Hepatocyte (in vitro differentiated cells): Measurements from ENCODE around the gene SH3PXD2B. TPM values are rescaled to one million over a fixed set of nuclear protein-coding genes. Genes with fewer than 3 reads are reported as not detected.
"Not testable (repeated sequence)": the region's sequence is repeated elsewhere in the genome, so short reads cannot be mapped to it uniquely, and the experiment has no call there.

Experiments used
- DNase-seq: peaks from one replicate; pipeline ENCODE4 v3.0.0-alpha.2; 2016; ENCODE audit warnings: low spot score
- H2AFZ ChIP-seq: fragments of 200-600 bp; sonication (generic); 2 replicates; pipeline ENCODE4 v1.6.0; 2016; ENCODE audit warnings: antibody characterized with exemption, mild to moderate bottlenecking
- H3K27ac ChIP-seq: fragments of 200-600 bp; sonication (generic); 2 replicates; pipeline ENCODE4 v1.5.1; 2016; ENCODE audit warnings: mild to moderate bottlenecking
- H3K27me3 ChIP-seq: fragments of 200-600 bp; sonication (generic); 2 replicates; pipeline ENCODE4 v1.6.1; 2016
- H3K36me3 ChIP-seq: fragments of 200-600 bp; sonication (generic); replicated peaks from 2 replicates; pipeline ENCODE4 v1.5.1; 2016; ENCODE audit warnings: low read depth; ENCODE audit not compliant: insufficient read depth
- H3K4me1 ChIP-seq: fragments of 200-600 bp; sonication (generic); 2 replicates; pipeline ENCODE4 v1.5.1; 2016; ENCODE audit warnings: mild to moderate bottlenecking, moderate library complexity; ENCODE audit not compliant: insufficient read depth
- H3K4me2 ChIP-seq: fragments of 200-600 bp; sonication (generic); 2 replicates; pipeline ENCODE4 v1.6.0; 2016
- H3K4me3 ChIP-seq: fragments of 200-600 bp; sonication (generic); 2 replicates; pipeline ENCODE4 v1.5.1; 2016; ENCODE audit warnings: mild to moderate bottlenecking
- H3K79me2 ChIP-seq: fragments of 200-600 bp; sonication (generic); 2 replicates; pipeline ENCODE4 v1.6.0; 2017; ENCODE audit warnings: mild to moderate bottlenecking
- H3K9me2 ChIP-seq: fragments of 200-600 bp; sonication (generic); replicated peaks from 2 replicates; pipeline ENCODE4 v1.6.0; 2017; ENCODE audit warnings: mild to moderate bottlenecking; ENCODE audit not compliant: insufficient read depth
- H3K9me3 ChIP-seq: fragments of 200-600 bp; sonication (generic); 2 replicates; pipeline ENCODE4 v1.5.1; 2016; ENCODE audit warnings: low read depth, mild to moderate bottlenecking
- H4K20me1 ChIP-seq: fragments of 200-600 bp; sonication (generic); 2 replicates; pipeline ENCODE4 v1.6.0; 2016; ENCODE audit warnings: mild to moderate bottlenecking; ENCODE audit not compliant: insufficient read depth, poor library complexity, severe bottlenecking
- CTCF ChIP-seq: fragments of 200-600 bp; sonication (generic); IDR thresholded peaks from 2 replicates; pipeline ENCODE4 v1.5.1; 2016; ENCODE audit warnings: antibody characterized with exemption, mild to moderate bottlenecking; ENCODE audit not compliant: poor library complexity
- EZH2 ChIP-seq: fragments of 200-600 bp; sonication (generic); IDR thresholded peaks from 2 replicates; pipeline ENCODE4 v1.6.1; 2016; ENCODE audit warnings: antibody characterized with exemption, mild to moderate bottlenecking, borderline replicate concordance
- EZH2phosphoT487 ChIP-seq: fragments of 200-600 bp; sonication (generic); IDR thresholded peaks from one replicate; pipeline ENCODE4 v1.6.1; 2018; ENCODE audit warnings: antibody characterized with exemption, mild to moderate bottlenecking, low read depth, moderate library complexity; ENCODE audit not compliant: unreplicated experiment, severe bottlenecking
- WGBS: methylation state at CpG from one replicate; pipeline ENCODE4 v1.1.6; 2016; ENCODE audit warnings: low lambda C conversion rate; ENCODE audit errors: missing lambda C conversion rate; 5-methylcytosine and 5-hydroxymethylcytosine counted together
- polyA plus RNA-seq: library from polyadenylated mRNA; unstranded; fragments of >200 nt; fragmentation: Nextera tagmentation; extraction: Ambion mirVana; gene quantifications from 2 replicates; pipeline ENCODE4 v1.2.1, GENCODE V29; 2016
- total RNA-seq: library from RNA; depleted of rRNA; stranded (reverse); fragments of >200 nt; gene quantifications from 2 replicates; pipeline ENCODE4 v1.2.3, GENCODE V29; 2014

Gene SH3PXD2B
- total and polyA plus RNA-seq, 2 experiments from 2014 or later, result 27.8 to 28.5 TPM

GRCh38 chr5:172353846-172354245, 100.5 kb downstream of the SH3PXD2B start:
- TF ChIP-seq EZH2 (no peak), EZH2phosphoT487 (no peak), CTCF (no peak)
- peaks cover 3% of the 10 kb centered on the region for H3K4me1 ChIP-seq
- 98% methylated on average over 10 of the region's 10 CpGs for WGBS

DNA sequence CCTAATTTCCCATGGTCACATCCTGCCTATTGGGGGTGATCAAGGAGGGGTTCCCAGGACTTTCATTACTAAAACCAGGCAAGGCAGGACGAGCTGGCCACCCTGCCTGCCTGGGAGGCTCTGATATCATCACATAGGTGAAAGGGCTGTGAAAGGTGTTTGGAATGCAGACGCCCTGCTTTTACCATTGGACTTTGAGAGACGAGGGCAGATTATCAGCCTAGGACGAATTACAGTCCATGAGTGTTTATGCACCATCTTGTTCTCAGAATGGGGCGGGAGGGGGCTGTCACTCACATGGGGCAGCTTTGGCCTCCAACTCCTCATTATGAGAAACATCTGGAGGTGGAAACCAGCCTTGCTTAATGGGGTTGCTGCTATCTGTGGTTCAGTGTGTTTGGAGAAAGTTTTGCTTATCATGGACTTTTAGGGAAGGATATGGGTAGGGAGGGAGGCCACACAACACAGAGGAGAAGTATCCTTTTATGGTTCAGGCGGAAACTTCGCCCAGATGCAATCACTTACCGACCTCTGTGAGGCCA, 101.0 kb downstream of the SH3PXD2B start:
- 67% methylated on average over 8 of the region's 8 CpGs for WGBS
- TF ChIP-seq EZH2, result no peak
- no peak for TF ChIP-seq EZH2phosphoT487
- TF ChIP-seq CTCF, result no peak
- Histone ChIP-seq H3K27me3 (no peaks in the 10 kb centered on the region), H4K20me1 (no peaks in the 10 kb centered on the region), H3K9me2 (no peaks in the 10 kb centered on the region), H2AFZ (no peak overlapping the region), H3K4me1 (peaks cover 3% of the 10 kb centered on the region), H3K4me3 (no peak overlapping the region), H3K79me2 (no peaks in the 10 kb centered on the region), H3K9me3 (no peaks in the 10 kb centered on the region), H3K27ac (no peak overlapping the region), H3K36me3 (no peaks in the 10 kb centered on the region), H3K4me2 (no peak overlapping the region)
- no peak for DNase-seq

More at GRCh38 chr5:172353846-172354245, 100.5 kb downstream of the SH3PXD2B start:
- Histone ChIP-seq H3K4me2 (no peak overlapping the region), H3K4me3 (no peak overlapping the region), H3K9me3 (no peaks in the 10 kb centered on the region), H4K20me1 (no peaks in the 10 kb centered on the region), H3K27me3 (no peaks in the 10 kb centered on the region), H3K9me2 (no peaks in the 10 kb centered on the region), H3K27ac (no peak overlapping the region), H3K79me2 (no peaks in the 10 kb centered on the region), H2AFZ (no peak overlapping the region), H3K36me3 (no peaks in the 10 kb centered on the region)
- no peak for DNase-seq

DNA sequence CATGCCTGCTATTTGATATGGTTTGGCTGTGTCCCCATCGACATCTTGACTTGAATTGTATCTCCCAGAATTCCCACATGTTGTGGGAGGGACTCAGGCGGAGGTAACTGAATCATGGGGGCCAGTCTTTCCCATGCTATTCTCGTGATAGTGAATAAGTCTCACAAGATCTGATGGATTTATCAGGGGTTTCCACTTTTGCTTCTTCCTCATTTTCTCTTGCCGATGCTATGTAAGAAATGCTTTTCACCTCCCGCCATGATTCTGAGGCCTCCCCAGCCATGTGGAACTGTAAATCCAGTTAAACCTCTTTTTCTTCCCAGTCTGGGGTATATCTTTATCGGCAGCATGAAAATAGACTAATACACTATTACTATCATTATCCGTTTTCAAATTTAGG, 101.8 kb downstream of the SH3PXD2B start:
- H3K4me3 ChIP-seq, H3K9me3 ChIP-seq, H4K20me1 ChIP-seq, H3K79me2 ChIP-seq, H3K9me2 ChIP-seq, H3K4me2 ChIP-seq, H3K4me1 ChIP-seq, H2AFZ ChIP-seq, H3K27ac ChIP-seq, H3K27me3 ChIP-seq, H3K36me3 ChIP-seq, DNase-seq: not testable (repeated sequence)
- 93% methylated on average over 7 of the region's 7 CpGs for WGBS

GRCh38 chr5:172351240-172351778, 103.0 kb downstream of the SH3PXD2B start:
- no peak overlapping the region for H3K4me2 ChIP-seq
- no peaks in the 10 kb centered on the region for H3K36me3 ChIP-seq

More at GRCh38 chr5:172351240-172351778, 103.0 kb downstream of the SH3PXD2B start:
- TF ChIP-seq CTCF (no peak), EZH2 (no peak), EZH2phosphoT487 (no peak)
- no peak overlapping the region for H3K4me3 ChIP-seq
- no peak for DNase-seq
- H3K9me2 ChIP-seq, result no peaks in the 10 kb centered on the region
- WGBS, result 100% methylated on average over 3 of the region's 3 CpGs
- H3K4me1 ChIP-seq, result peaks cover 3% of the 10 kb centered on the region
- no peaks in the 10 kb centered on the region for H3K27me3 ChIP-seq
- no peaks in the 10 kb centered on the region for H4K20me1 ChIP-seq
- no peaks in the 10 kb centered on the region for H3K79me2 ChIP-seq
- no peak overlapping the region for H3K27ac ChIP-seq
- no peaks in the 10 kb centered on the region for H3K9me3 ChIP-seq
- H2AFZ ChIP-seq, result no peak overlapping the region
